ENCODE results near the gene SPINT2. TPM values are rescaled to one million over a fixed set of nuclear protein-coding genes. Genes with fewer than 3 reads are reported as not detected.

Gene SPINT2, protein sequence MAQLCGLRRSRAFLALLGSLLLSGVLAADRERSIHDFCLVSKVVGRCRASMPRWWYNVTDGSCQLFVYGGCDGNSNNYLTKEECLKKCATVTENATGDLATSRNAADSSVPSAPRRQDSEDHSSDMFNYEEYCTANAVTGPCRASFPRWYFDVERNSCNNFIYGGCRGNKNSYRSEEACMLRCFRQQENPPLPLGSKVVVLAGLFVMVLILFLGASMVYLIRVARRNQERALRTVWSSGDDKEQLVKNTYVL
- total RNA-seq: 3.7 and 7.5 TPM in 2 replicates

DNA sequence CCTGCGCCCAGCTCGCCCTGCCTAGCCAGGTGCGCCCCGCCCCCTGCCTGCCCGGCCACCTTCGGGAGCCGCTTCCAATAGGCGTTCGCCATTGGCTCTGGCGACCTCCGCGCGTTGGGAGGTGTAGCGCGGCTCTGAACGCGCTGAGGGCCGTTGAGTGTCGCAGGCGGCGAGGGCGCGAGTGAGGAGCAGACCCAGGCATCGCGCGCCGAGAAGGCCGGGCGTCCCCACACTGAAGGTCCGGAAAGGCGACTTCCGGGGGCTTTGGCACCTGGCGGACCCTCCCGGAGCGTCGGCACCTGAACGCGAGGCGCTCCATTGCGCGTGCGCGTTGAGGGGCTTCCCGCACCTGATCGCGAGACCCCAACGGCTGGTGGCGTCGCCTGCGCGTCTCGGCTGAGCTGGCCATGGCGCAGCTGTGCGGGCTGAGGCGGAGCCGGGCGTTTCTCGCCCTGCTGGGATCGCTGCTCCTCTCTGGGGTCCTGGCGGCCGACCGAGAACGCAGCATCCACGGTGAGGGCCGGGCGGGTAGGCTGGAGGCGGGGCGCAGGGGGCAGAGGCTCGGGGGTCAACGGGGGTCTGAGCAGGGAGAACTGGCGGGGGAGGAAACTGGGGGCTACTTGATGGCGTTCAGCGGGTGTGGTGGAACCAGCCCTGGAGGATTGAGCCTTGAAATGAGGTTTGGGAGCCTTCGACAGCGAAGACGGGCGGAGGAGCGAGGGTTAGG, at the start of gene SPINT2:
TSS of gene SPINT2 (plus strand) at position 88 of the 727 bp plus-strand sequence. CDS start at position 408, 320 bp downstream.

DNA sequence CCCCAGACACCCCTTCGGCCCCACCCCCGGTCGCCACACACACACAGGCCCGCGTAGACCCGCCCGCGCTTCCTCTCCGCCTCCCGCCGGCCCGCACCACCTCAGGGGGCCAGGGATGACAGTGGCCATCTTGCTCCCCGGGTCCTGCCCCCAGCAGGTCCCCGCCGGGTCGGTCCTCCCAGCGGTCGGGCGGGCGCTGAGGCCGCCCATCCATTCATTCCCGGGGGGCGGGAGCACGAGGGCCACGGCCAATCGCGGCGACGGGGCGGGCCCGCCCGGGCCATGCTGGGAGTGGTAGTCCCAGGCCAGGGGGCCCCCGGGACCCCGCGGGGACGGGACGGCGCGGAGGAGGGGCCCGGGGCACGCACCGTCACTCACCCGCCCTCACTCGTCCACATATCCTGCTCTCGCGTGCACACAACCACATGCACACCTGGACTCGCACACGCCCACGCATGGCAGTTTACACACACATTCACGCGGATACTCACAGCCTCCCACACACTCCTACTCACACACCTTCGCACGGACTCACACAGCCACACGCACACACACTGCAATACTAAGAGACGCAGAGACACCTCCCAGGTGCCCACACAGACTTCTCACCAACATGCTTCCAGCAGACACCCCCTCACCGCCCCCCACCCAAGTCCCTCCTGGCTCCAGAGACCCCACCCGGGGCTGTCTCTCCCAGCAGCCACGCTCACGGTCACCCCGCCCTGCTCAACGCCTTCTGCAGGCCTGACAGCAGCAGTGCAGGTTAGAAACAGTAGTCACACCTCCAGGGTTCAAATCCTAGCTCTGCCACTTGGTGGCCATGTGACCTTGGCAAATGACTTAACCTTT, 40.1 kb upstream of the SPINT2 start, which contains the start of gene DPF1:
TSS of gene DPF1 (minus strand) at position 209 of the 849 bp plus-strand sequence. CDS start at position 129, 80 bp downstream.

GRCh38 chr19:38303517-38304351, 39.4 kb downstream of the SPINT2 start, which contains the start of gene C19orf33:
C19orf33 (plus strand) TSS chr19:38304251; CDS start chr19:38304262, 11 bp downstream.

GRCh38 chr19:38315657-38316476, 51.5 kb downstream of the SPINT2 start, which contains the start of gene YIF1B:
YIF1B (minus strand) TSS chr19:38315947; CDS start chr19:38315917, 30 bp downstream.

DNA sequence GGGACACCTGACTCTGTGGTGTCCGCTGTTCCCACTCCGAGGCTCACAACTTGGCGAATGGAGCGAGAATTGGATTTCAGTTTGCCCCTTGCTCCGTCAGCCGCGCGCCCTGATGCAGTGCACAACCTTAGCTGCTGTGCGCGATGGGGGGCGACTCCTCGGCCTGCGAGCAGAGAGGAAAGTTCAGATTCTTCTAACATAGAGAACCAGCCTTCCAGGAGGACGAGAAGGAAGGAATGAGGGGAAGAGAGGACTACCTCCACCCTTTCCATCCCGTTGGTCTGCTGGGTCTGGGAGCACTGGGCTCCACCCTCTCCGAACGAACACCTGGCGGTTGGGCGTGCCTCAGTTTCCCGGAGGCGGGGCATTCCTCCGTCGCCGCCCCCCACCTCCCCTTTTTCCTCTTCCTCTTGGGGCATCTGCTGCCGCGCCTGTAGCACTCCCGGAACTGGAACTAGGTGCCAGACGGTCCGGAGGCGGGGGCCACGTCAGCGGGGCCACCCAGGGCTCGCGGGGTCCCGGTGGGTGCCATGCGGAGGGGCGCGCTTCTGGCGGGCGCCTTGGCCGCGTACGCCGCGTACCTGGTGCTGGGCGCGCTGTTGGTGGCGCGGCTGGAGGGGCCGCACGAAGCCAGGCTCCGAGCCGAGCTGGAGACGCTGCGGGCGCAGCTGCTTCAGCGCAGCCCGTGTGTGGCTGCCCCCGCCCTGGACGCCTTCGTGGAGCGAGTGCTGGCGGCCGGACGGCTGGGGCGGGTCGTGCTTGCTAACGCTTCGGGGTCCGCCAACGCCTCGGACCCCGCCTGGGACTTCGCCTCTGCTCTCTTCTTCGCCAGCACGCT, 55.3 kb downstream of the SPINT2 start, which contains the start of gene KCNK6:
TSS of gene KCNK6 (plus strand) at position 425 of the 838 bp plus-strand sequence. CDS start at position 531, 106 bp downstream.

Other genes starting within 250 kb of the SPINT2 start
- 2.1 and 3.5 TPM in 2 replicates for gene DPF1, start 40.4 kb upstream of the SPINT2 start, total RNA-seq
- gene PPP1R14A, start 8.2 kb upstream of the SPINT2 start, total RNA-seq: 1.6 TPM in 1 of 2 replicates, not detected in the other
- not detected in 2 replicates for gene C19orf33, start 39.7 kb downstream of the SPINT2 start, total RNA-seq
- gene YIF1B, start 51.4 kb downstream of the SPINT2 start, total RNA-seq: 130 and 131 TPM in 2 replicates
- gene KCNK6, start 55.3 kb downstream of the SPINT2 start, total RNA-seq: 3.2 and 3.7 TPM in 2 replicates
- not detected in 2 replicates for gene CATSPERG, start 71.3 kb downstream of the SPINT2 start, total RNA-seq
- 491 and 548 TPM in 2 replicates for gene PSMD8, start 110.0 kb downstream of the SPINT2 start, total RNA-seq
- 0.18 and 1.2 TPM in 2 replicates for gene GGN, start 123.5 kb downstream of the SPINT2 start, total RNA-seq
- 1.7 and 2.5 TPM in 2 replicates for gene SPRED3, start 124.1 kb downstream of the SPINT2 start, total RNA-seq
- 14.9 and 17.3 TPM in 2 replicates for gene FAM98C, start 138.5 kb downstream of the SPINT2 start, total RNA-seq
- not detected in 2 replicates for gene RASGRP4, start 161.6 kb downstream of the SPINT2 start, total RNA-seq
- gene RYR1, start 169.1 kb downstream of the SPINT2 start, total RNA-seq: under 0.01 TPM in 1 of 2 replicates, not detected in the other